MM.1S (cell line): ENCODE measurements around the gene SPACA7.

Experiments
- DNase-seq: peaks from one replicate; pipeline ENCODE4 v3.0.0-alpha.2; 2015
- H2AFZ ChIP-seq: fragments of 300-600 bp; sonication (generic); 2 replicates; pipeline ENCODE4 v1.6.0; 2016; ENCODE audit warnings: antibody characterized with exemption, low read length
- H3F3A ChIP-seq: fragments of 300-600 bp; sonication (generic); 2 replicates; pipeline ENCODE4 v1.6.1; 2016; ENCODE audit warnings: mild to moderate bottlenecking, antibody characterized with exemption, low read length, moderate library complexity, mixed read lengths; ENCODE audit not compliant: insufficient read depth
- H3K27ac ChIP-seq: fragments of 300-600 bp; sonication (generic); 2 replicates; pipeline ENCODE4 v1.5.1; 2016; ENCODE audit warnings: mild to moderate bottlenecking, low read length
- H3K27me3 ChIP-seq: fragments of 300-600 bp; sonication (generic); replicated peaks from 2 replicates; pipeline ENCODE4 v1.6.0; 2016; ENCODE audit warnings: low read length; ENCODE audit not compliant: insufficient read depth
- H3K36me3 ChIP-seq: fragments of 300-600 bp; sonication (generic); replicated peaks from 2 replicates; pipeline ENCODE4 v1.6.1; 2016; ENCODE audit warnings: mild to moderate bottlenecking, low read length, mixed read lengths; ENCODE audit not compliant: insufficient read depth
- H3K4me1 ChIP-seq: fragments of 300-600 bp; sonication (generic); 2 replicates; pipeline ENCODE4 v1.6.1; 2016; ENCODE audit warnings: low read length, mixed read lengths
- H3K4me2 ChIP-seq: fragments of 300-600 bp; sonication (generic); 2 replicates; pipeline ENCODE4 v1.6.0; 2016; ENCODE audit warnings: low read depth, low read length
- H3K4me3 ChIP-seq: fragments of 300-600 bp; sonication (generic); 2 replicates; pipeline ENCODE4 v1.5.1; 2016; ENCODE audit warnings: low read length, mixed read lengths
- H3K79me2 ChIP-seq: fragments of 300-600 bp; sonication (generic); 2 replicates; pipeline ENCODE4 v1.6.1; 2016; ENCODE audit warnings: mixed run types, low read length, mixed read lengths
- H3K9ac ChIP-seq: fragments of 300-600 bp; sonication (generic); 2 replicates; pipeline ENCODE4 v1.6.1; 2016; ENCODE audit warnings: low read length, mixed read lengths
- H3K9me2 ChIP-seq: fragments of 300-600 bp; sonication (generic); replicated peaks from 2 replicates; pipeline ENCODE4 v1.6.1; 2016; ENCODE audit warnings: mild to moderate bottlenecking, low read length, mixed read lengths; ENCODE audit not compliant: insufficient read depth
- H3K9me3 ChIP-seq: fragments of 300-600 bp; sonication (generic); replicated peaks from 2 replicates; pipeline ENCODE4 v1.6.1; 2016; ENCODE audit warnings: mild to moderate bottlenecking, low read length, mixed read lengths; ENCODE audit not compliant: insufficient read depth
- H4K20me1 ChIP-seq: fragments of 300-600 bp; sonication (generic); 2 replicates; pipeline ENCODE4 v1.6.1; 2016; ENCODE audit warnings: mild to moderate bottlenecking, low read length, moderate library complexity, mixed read lengths; ENCODE audit not compliant: insufficient read depth
- EZH2 ChIP-seq: fragments of 300-600 bp; sonication (generic); optimal IDR thresholded peaks from 2 replicates; pipeline ENCODE3; 2017; ENCODE audit warnings: low read depth, mild to moderate bottlenecking, antibody characterized with exemption, low read length, mixed read lengths
- EZH2phosphoT487 ChIP-seq: fragments of 300-600 bp; sonication (generic); IDR thresholded peaks from 2 replicates; pipeline ENCODE4 v1.6.1; 2018; ENCODE audit warnings: antibody characterized with exemption, low read length
- TF ChIP-seq, protein P1 (sequence below): fragments of 300-600 bp; sonication (generic); IDR thresholded peaks from 2 replicates; pipeline ENCODE4 v1.5.1; 2016; ENCODE audit warnings: antibody characterized with exemption, low read length, mixed read lengths

The SPACA7 gene

DNA sequence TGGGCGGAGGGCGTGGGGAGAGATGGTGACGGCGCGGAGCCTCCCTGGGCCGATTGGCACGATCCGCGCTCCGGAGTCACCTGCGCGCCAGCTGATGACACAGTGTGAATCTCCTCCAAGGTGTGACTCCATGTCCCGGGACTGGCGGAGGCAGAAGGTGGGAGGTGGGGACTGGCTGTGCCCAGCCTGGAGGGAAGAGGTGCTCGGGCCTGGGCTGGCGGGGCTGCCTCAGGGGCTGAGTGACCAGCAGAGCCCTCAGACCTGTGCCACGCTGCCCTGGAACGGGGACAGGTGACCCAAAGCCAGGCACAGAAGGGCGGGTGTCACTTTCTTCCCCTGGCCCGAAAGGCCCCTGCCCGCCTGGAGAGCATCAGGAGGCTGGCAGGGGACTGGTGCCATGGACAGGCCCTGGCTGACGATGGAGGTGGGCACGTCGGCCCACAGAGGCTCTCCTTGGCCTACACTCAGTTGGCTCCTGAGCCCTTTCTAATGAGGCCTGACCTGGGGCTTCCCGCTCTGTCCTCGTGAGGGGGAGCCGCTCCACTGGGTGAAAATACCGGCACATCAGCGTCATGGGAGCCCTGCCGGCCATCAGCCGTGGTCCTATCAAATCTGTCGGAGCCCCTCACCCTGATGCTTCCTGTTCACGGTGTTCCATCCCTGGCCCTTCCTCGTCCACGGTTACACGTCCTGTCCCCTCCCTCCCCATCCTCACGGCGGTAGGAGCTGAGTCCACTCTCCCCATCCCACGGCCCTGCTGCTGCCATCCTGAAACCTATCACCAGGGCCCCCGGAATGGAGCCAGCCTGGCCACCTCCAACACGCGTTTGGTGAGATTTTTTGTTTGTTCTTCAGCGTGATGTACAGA lies 75.6 kb downstream of the SPACA7 start:
- no peaks in the 10 kb centered on the region for H3K9me3 ChIP-seq
- H3F3A ChIP-seq: no peaks in the 10 kb centered on the region
- H3K4me3 ChIP-seq: no peak overlapping the region
- H4K20me1 ChIP-seq: no peaks in the 10 kb centered on the region
- H3K9me2 ChIP-seq: no peaks in the 10 kb centered on the region
- TF ChIP-seq, protein P1, sequence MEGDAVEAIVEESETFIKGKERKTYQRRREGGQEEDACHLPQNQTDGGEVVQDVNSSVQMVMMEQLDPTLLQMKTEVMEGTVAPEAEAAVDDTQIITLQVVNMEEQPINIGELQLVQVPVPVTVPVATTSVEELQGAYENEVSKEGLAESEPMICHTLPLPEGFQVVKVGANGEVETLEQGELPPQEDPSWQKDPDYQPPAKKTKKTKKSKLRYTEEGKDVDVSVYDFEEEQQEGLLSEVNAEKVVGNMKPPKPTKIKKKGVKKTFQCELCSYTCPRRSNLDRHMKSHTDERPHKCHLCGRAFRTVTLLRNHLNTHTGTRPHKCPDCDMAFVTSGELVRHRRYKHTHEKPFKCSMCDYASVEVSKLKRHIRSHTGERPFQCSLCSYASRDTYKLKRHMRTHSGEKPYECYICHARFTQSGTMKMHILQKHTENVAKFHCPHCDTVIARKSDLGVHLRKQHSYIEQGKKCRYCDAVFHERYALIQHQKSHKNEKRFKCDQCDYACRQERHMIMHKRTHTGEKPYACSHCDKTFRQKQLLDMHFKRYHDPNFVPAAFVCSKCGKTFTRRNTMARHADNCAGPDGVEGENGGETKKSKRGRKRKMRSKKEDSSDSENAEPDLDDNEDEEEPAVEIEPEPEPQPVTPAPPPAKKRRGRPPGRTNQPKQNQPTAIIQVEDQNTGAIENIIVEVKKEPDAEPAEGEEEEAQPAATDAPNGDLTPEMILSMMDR: no peak
- no peak for TF ChIP-seq EZH2
- TF ChIP-seq EZH2phosphoT487: no peak
- H3K79me2 ChIP-seq: no peaks in the 10 kb centered on the region
- no peak for DNase-seq
- no peak overlapping the region for H3K4me2 ChIP-seq
- no peaks in the 10 kb centered on the region for H3K36me3 ChIP-seq
- no peak overlapping the region for H3K9ac ChIP-seq
- H3K4me1 ChIP-seq: 0 out of 2 replicates have a peak, but pooled peaks cover 1% of the 10 kb centered on the region
- H2AFZ ChIP-seq: no peak overlapping the region
- H3K27me3 ChIP-seq: peaks cover 50% of the 10 kb centered on the region
- H3K27ac ChIP-seq: no peak overlapping the region

DNA sequence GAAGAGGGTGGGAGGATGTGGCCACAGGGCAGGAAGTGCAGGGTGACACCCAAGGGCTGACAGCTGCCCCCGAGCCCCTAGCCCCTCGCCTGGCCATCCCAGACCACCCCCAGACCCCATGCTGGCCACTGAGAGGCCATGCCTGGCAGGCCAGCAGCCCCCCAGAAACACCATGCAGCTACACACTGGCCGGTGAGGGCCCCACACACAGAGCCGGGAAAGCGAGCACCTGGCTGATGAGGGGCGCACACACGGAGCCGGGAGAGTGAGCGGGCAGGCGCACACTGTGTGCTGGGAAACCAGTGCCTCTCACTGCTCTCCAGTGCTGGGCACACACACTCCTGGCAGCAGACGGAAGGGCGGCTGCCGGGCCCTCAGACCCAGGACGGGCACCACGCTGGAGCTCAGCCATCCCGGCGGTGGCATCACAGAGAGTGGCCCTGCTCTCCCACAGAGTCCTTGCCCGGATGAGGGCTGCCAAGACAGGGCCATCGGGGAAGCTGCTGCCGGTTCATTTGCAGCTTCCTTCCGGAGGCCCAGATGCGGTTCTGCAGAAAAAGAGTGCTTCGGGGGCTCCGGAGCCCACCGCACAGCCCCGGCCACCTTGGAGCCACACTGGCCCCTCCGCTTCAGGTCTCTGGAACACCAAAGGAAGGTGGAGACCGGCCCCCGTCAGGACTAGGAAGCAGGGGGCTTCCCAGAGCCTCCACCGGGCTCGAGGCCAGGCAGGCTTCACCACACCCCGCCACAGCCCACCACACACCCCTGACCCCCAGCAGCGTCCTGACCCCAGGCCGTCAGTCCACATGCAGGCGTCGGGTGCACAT lies 76.4 kb downstream of the SPACA7 start:
- Histone ChIP-seq H3F3A (peaks cover 6% of the 10 kb centered on the region; the same call in 1 of the 2 replicates), H2AFZ (no peak overlapping the region)
- TF ChIP-seq, protein P1: no peak
- no peak for TF ChIP-seq EZH2

DNA sequence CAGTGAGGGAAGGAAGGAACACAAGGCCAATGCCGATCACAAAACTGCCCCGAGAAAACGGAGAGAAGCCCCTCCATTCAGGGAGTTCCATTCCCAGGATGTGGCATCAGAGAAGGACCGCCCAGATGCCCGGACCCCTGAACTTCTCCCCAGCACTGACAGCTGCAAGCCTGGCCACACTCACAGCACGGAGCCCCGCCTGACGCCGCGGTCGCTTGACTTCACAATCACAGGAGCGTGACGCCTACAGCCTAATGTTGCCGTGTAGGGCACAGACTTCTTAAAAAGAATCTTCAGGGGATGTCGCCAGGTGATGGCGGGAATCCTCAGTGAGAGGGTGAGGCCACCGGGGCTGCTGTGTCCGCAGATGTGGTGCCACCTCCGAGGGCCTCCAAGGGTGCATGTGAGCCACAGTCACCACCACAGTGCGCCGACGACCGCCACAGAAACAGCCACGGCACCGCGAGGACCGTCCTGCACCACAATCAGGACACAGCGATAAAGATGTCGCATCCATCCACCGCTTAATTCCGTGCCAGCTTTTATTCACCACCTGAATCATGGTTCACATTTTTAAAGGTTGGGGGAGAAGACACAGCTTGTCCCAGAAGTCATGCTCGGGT lies 77.2 kb downstream of the SPACA7 start:
- Histone ChIP-seq H3K4me2 (no peak overlapping the region), H3K9ac (no peak overlapping the region), H3K27ac (no peak overlapping the region), H3K79me2 (no peaks in the 10 kb centered on the region), H2AFZ (no peak overlapping the region), H3F3A (peaks cover 6% of the 10 kb centered on the region; the same call in 1 of the 2 replicates), H3K36me3 (no peaks in the 10 kb centered on the region), H3K4me3 (no peak overlapping the region), H4K20me1 (no peaks in the 10 kb centered on the region), H3K9me2 (no peaks in the 10 kb centered on the region), H3K4me1 (peaks cover 14% of the 10 kb centered on the region), H3K27me3 (peaks cover 37% of the 10 kb centered on the region), H3K9me3 (no peaks in the 10 kb centered on the region)
- DNase-seq: no peak
- TF ChIP-seq, protein P1: no peak

More for the DNA sequence above, 76.4 kb downstream of the SPACA7 start:
- H3K27me3 ChIP-seq: peaks cover 44% of the 10 kb centered on the region
- H3K79me2 ChIP-seq: no peaks in the 10 kb centered on the region
- no peak overlapping the region for H3K4me2 ChIP-seq
- peaks cover 9% of the 10 kb centered on the region for H3K4me1 ChIP-seq
- H3K36me3 ChIP-seq: no peaks in the 10 kb centered on the region
- H3K4me3 ChIP-seq: no peak overlapping the region
- H3K9ac ChIP-seq: no peak overlapping the region
- H3K9me2 ChIP-seq: no peaks in the 10 kb centered on the region
- no peaks in the 10 kb centered on the region for H4K20me1 ChIP-seq
- DNase-seq: no peak
- no peaks in the 10 kb centered on the region for H3K9me3 ChIP-seq
- no peak overlapping the region for H3K27ac ChIP-seq
